ENCODE data around the gene DENND5A.
"Not testable (repeated sequence)": the region's sequence is repeated elsewhere in the genome, so short reads cannot be mapped to it uniquely, and the experiment has no call there.

Gene DENND5A

GRCh38 chr11:9219572-9219971 lies 45.6 kb downstream of the DENND5A start:
- no peaks in the 10 kb centered on the region for H3K36me3 Mint-ChIP-seq (ENCODE audit: low read depth)
- H3K4me1 Mint-ChIP-seq, result peaks cover 9% of the 10 kb centered on the region
- H3K4me3 Mint-ChIP-seq, result no peak overlapping the region
- peak overlapping the region in 2 of 3 experiments; percentile 38 to 64 for H3K27ac Mint-ChIP-seq
- no peaks in the 10 kb centered on the region for H3K9me3 Mint-ChIP-seq
- no peak for TF ChIP-seq CTCF (IDR thresholded peaks at IDR 0.05; ENCODE audit: unreplicated experiment in 3 of 3)
- no peaks in the 10 kb centered on the region for H3K27me3 Mint-ChIP-seq (ENCODE audit: low read depth)

- TF ChIP-seq CTCF (IDR thresholded peaks at IDR 0.05; ENCODE audit: unreplicated experiment in 3 of 3), result no peak
- Mint-ChIP-seq H3K27me3 (ENCODE audit: low read depth) (no peaks in the 10 kb centered on the region), H3K4me3 (no peak overlapping the region)
Measured at GRCh38 chr11:9219115-9219514, 46.0 kb downstream of the DENND5A start.

GRCh38 chr11:9214765-9215164 lies 50.4 kb downstream of the DENND5A start:
- Mint-ChIP-seq H3K4me1 (peaks cover 13% of the 10 kb centered on the region), H3K27me3 (ENCODE audit: low read depth) (no peaks in the 10 kb centered on the region), H3K4me3 (no peak overlapping the region), H3K27ac (peak overlapping the region in 1 of 3 experiments; percentile 27), H3K36me3 (ENCODE audit: low read depth) (no peaks in the 10 kb centered on the region), H3K9me3 (no peaks in the 10 kb centered on the region)
- TF ChIP-seq CTCF (IDR thresholded peaks at IDR 0.05; ENCODE audit: unreplicated experiment in 3 of 3), result no peak

More at GRCh38 chr11:9219115-9219514, 46.0 kb downstream of the DENND5A start:
- Mint-ChIP-seq H3K9me3 (no peaks in the 10 kb centered on the region), H3K27ac (peak overlapping the region in 2 of 3 experiments; percentile 38 to 64), H3K36me3 (ENCODE audit: low read depth) (no peaks in the 10 kb centered on the region), H3K4me1 (peaks cover 13% of the 10 kb centered on the region)

GRCh38 chr11:9211322-9211721 lies 53.8 kb downstream of the DENND5A start:
- H3K4me3 Mint-ChIP-seq, result no peak overlapping the region
- H3K27me3 Mint-ChIP-seq (ENCODE audit: low read depth), result no peaks in the 10 kb centered on the region
- no peaks in the 10 kb centered on the region for H3K9me3 Mint-ChIP-seq
- peaks cover 21% of the 10 kb centered on the region for H3K4me1 Mint-ChIP-seq
- no peaks in the 10 kb centered on the region for H3K36me3 Mint-ChIP-seq (ENCODE audit: low read depth)
- no peak overlapping the region for H3K27ac Mint-ChIP-seq
- no peak for TF ChIP-seq CTCF (IDR thresholded peaks at IDR 0.05; ENCODE audit: unreplicated experiment in 3 of 3)

- no peaks in the 10 kb centered on the region for H3K9me3 Mint-ChIP-seq
- TF ChIP-seq CTCF (IDR thresholded peaks at IDR 0.05; ENCODE audit: unreplicated experiment in 3 of 3), result no peak
- peaks cover 21% of the 10 kb centered on the region for H3K4me1 Mint-ChIP-seq
- H3K4me3 Mint-ChIP-seq, result no peak overlapping the region
- no peaks in the 10 kb centered on the region for H3K27me3 Mint-ChIP-seq (ENCODE audit: low read depth)
- no peaks in the 10 kb centered on the region for H3K36me3 Mint-ChIP-seq (ENCODE audit: low read depth)
- H3K27ac Mint-ChIP-seq, result no peak overlapping the region
Measured at GRCh38 chr11:9210922-9211320, 54.2 kb downstream of the DENND5A start.

- H3K4me3 Mint-ChIP-seq, result no peak overlapping the region
- no peak for TF ChIP-seq CTCF (IDR thresholded peaks at IDR 0.05; ENCODE audit: unreplicated experiment in 3 of 3)
- H3K4me1 Mint-ChIP-seq, result peaks cover 21% of the 10 kb centered on the region
- no peaks in the 10 kb centered on the region for H3K9me3 Mint-ChIP-seq
- H3K27me3 Mint-ChIP-seq (ENCODE audit: low read depth), result no peaks in the 10 kb centered on the region
- H3K36me3 Mint-ChIP-seq (ENCODE audit: low read depth), result no peaks in the 10 kb centered on the region
- H3K27ac Mint-ChIP-seq, result no peak overlapping the region
Measured at GRCh38 chr11:9210224-9210921, 54.8 kb downstream of the DENND5A start.

GRCh38 chr11:9209604-9210003 lies 55.5 kb downstream of the DENND5A start:
- H3K27ac Mint-ChIP-seq; H3K36me3 Mint-ChIP-seq (ENCODE audit: low read depth): not testable (repeated sequence)

More at GRCh38 chr11:9209604-9210003, 55.5 kb downstream of the DENND5A start:
- not testable (repeated sequence) for H3K9me3 Mint-ChIP-seq; H3K4me3 Mint-ChIP-seq; H3K27me3 Mint-ChIP-seq (ENCODE audit: low read depth)
- peaks cover 21% of the 10 kb centered on the region for H3K4me1 Mint-ChIP-seq
